Lower lobe of right lung (tissue), 2 donors: ENCODE results near the gene CD2. TPM values are rescaled to one million over a fixed set of nuclear protein-coding genes. Genes with fewer than 3 reads are reported as not detected.
A peak's percentile ranks its signal among the peaks of the same experiment; 100 is the strongest.

Experiments used
- ATAC-seq, 2 donors: fragments of 200-7000 bp; cut with Tn5 transposase; one replicate each; pipeline ENCODE4 v1.9.1; 2020 to 2022; ENCODE audit warnings: mild to moderate bottlenecking in 2 of 2, moderate library complexity in 2 of 2
- DNase-seq: peaks from one replicate; pipeline ENCODE4 v3.0.0-alpha.2; 2020
- H3K27ac ChIP-seq: fragments of 200-600 bp; one replicate; pipeline ENCODE4 v1.8.0; 2022
- H3K27me3 ChIP-seq: fragments of 200-600 bp; one replicate; pipeline ENCODE4 v1.8.0; 2022; ENCODE audit warnings: low read depth
- H3K36me3 ChIP-seq: fragments of 200-600 bp; one replicate; pipeline ENCODE4 v1.8.0; 2022; ENCODE audit warnings: mild to moderate bottlenecking
- H3K4me1 ChIP-seq: fragments of 200-600 bp; one replicate; pipeline ENCODE4 v1.8.0; 2022
- H3K4me3 ChIP-seq: fragments of 200-600 bp; one replicate; pipeline ENCODE4 v1.8.0; 2022; ENCODE audit warnings: mild to moderate bottlenecking
- H3K9me3 ChIP-seq: fragments of 200-600 bp; one replicate; pipeline ENCODE4 v1.8.0; 2022
- CTCF ChIP-seq: fragments of 200-600 bp; IDR thresholded peaks from one replicate; pipeline ENCODE4 v1.8.0; 2022; ENCODE audit warnings: antibody characterized with exemption, mild to moderate bottlenecking
- intact Hi-C: fragments of 100-400 bp; cut with DNase I; formaldehyde crosslinking; loops from one replicate; pipeline ENCODE4 v1.11.0; 2022
- total RNA-seq: library from RNA; stranded (reverse); fragmentation: NEBNext Ultra II Directional; extraction: Animal tissue kit (Norgen Biotek cat#: 25700); gene quantifications from one replicate; pipeline ENCODE4 v1.2.1, GENCODE V29; 2021
- donor health status: DM: no; HTN: yes; CAD: no; lungs with severe emphysema.

The CD2 gene
- total RNA-seq, 1 donor from 2014 or later: 9.8 TPM

GRCh38 chr1:116724765-116725375 is 29.4 kb upstream of the CD2 start:
- ATAC-seq: peak; percentile 42 to 61
- peak; percentile 76 for TF ChIP-seq CTCF
- no peak for DNase-seq
- H3K4me1 ChIP-seq: peaks cover 5% of the 10 kb centered on the region
- H3K27ac ChIP-seq: no peak overlapping the region
- H3K9me3 ChIP-seq: no peaks in the 10 kb centered on the region
- intact Hi-C loops: no loop called here
- H3K27me3 ChIP-seq: no peaks in the 10 kb centered on the region
- H3K36me3 ChIP-seq: no peaks in the 10 kb centered on the region
- H3K4me3 ChIP-seq: no peak overlapping the region

GRCh38 chr1:116725798-116726197 is 28.4 kb upstream of the CD2 start:
- ATAC-seq (no peak), DNase-seq (no peak)
- TF ChIP-seq CTCF: no peak
- no peak overlapping the region for H3K27ac ChIP-seq
- intact Hi-C loops: no loop called here
- no peaks in the 10 kb centered on the region for H3K27me3 ChIP-seq
- H3K9me3 ChIP-seq: no peaks in the 10 kb centered on the region
- peaks cover 5% of the 10 kb centered on the region for H3K4me1 ChIP-seq
- no peaks in the 10 kb centered on the region for H3K36me3 ChIP-seq
- no peak overlapping the region for H3K4me3 ChIP-seq

GRCh38 chr1:116726872-116727820 is 27.1 kb upstream of the CD2 start:
- TF ChIP-seq CTCF: no peak
- intact Hi-C loops: no loop called here
- Histone ChIP-seq H3K27me3 (no peaks in the 10 kb centered on the region), H3K27ac (no peak overlapping the region), H3K9me3 (no peaks in the 10 kb centered on the region), H3K4me3 (no peak overlapping the region), H3K36me3 (no peaks in the 10 kb centered on the region), H3K4me1 (peaks cover 5% of the 10 kb centered on the region)
- ATAC-seq: no peak
- no peak for DNase-seq

GRCh38 chr1:116731439-116731838 is 22.8 kb upstream of the CD2 start:
- intact Hi-C loops: loop anchor here (10.0 kb wide), 1 partner anchor 93 kb away; no protein-coding TSS in a partner anchor

GRCh38 chr1:116732726-116733125 is 21.5 kb upstream of the CD2 start:
- no peaks in the 10 kb centered on the region for H3K9me3 ChIP-seq
- no peak for DNase-seq
- ATAC-seq: no peak
- intact Hi-C loops: loop anchor here (10.0 kb wide), 1 partner anchor 92 kb away; no protein-coding TSS in a partner anchor
- no peak for TF ChIP-seq CTCF
- no peaks in the 10 kb centered on the region for H3K27me3 ChIP-seq
- H3K27ac ChIP-seq: no peak overlapping the region
- no peaks in the 10 kb centered on the region for H3K4me1 ChIP-seq
- H3K36me3 ChIP-seq: no peaks in the 10 kb centered on the region
- no peak overlapping the region for H3K4me3 ChIP-seq

More at GRCh38 chr1:116731439-116731838, 22.8 kb upstream of the CD2 start:
- Histone ChIP-seq H3K27ac (no peak overlapping the region), H3K9me3 (no peaks in the 10 kb centered on the region), H3K36me3 (no peaks in the 10 kb centered on the region), H3K4me1 (peaks cover 5% of the 10 kb centered on the region), H3K4me3 (no peak overlapping the region), H3K27me3 (no peaks in the 10 kb centered on the region)
- no peak for TF ChIP-seq CTCF
- ATAC-seq (no peak), DNase-seq (no peak)
